Tibial nerve (tissue), 4 donors: ENCODE measurements around the gene GRIA1.

Experiments used
- CTCF ChIP-seq, 5 experiments: fragments of 200-600 bp in 3 of 5; fragments of 450-650 bp in 2 of 5; sonication (generic) in 3 of 5; IDR thresholded peaks; one replicate each; pipeline ENCODE4 v1.5.1; 2016 to 2019; ENCODE audit warnings: antibody characterized with exemption in 5 of 5, mild to moderate bottlenecking in 3 of 5, moderate library complexity in 2 of 5
- EP300 ChIP-seq, 2 donors: sonication (generic); formaldehyde crosslinking; IDR thresholded peaks; one replicate each; pipeline ENCODE4 v1.6.1; 2017; ENCODE audit warnings: antibody characterized with exemption in 2 of 2, mild to moderate bottlenecking in 1 of 2
- POLR2A ChIP-seq, 2 donors: fragments of 450-650 bp; IDR thresholded peaks; one replicate each; pipeline ENCODE4 v1.6.1; 2017; ENCODE audit warnings: antibody characterized with exemption in 2 of 2, mild to moderate bottlenecking in 2 of 2, moderate library complexity in 2 of 2

DNA sequence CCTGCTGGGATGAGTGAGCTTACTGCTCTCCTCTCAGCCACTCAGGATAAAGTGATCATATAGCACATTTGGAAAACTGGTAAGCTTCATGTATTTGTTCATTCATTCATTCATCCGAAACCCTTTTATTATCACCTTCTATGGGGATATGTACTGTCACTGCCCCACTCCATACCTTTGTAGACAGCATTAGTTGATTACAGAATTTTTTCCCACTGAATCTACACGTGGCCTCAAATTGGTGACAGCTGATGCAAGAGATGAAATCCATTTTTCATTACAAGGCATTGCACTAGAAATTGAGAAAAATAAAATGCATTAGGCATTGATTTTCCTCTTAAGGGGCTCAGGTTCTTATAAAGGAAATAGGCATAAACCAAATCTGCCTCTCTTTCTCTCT is 9.7 kb downstream of the GRIA1 start:
- TF ChIP-seq CTCF (IDR thresholded peaks at IDR 0.05): no peak
- TF ChIP-seq POLR2A (IDR thresholded peaks at IDR 0.05): no peak
- no peak for TF ChIP-seq EP300 (IDR thresholded peaks at IDR 0.05)
